ENCODE data around the gene MGAT4A.
"Not testable (repeated sequence)": the region's sequence is repeated elsewhere in the genome, so short reads cannot be mapped to it uniquely, and the experiment has no call there.

Gene MGAT4A

GRCh38 chr2:98759827-98760625 lies 29.1 kb upstream of the MGAT4A start:
- DNase-seq (ENCODE audit: low spot score) = no peak

GRCh38 chr2:98759338-98759737 lies 28.4 kb upstream of the MGAT4A start:
- DNase-seq (ENCODE audit: low spot score) = no peak

- peak; percentile 63 for DNase-seq (ENCODE audit: low spot score)
These were observed 27.0 kb upstream of the MGAT4A start for GRCh38 chr2:98757904-98758421.

GRCh38 chr2:98753801-98754200 lies 22.9 kb upstream of the MGAT4A start:
- no peak for DNase-seq (ENCODE audit: low spot score)

GRCh38 chr2:98752711-98753110 lies 21.8 kb upstream of the MGAT4A start:
- DNase-seq (ENCODE audit: low spot score) = not testable (repeated sequence)

- no peak for DNase-seq (ENCODE audit: low spot score)
These were observed 20.8 kb upstream of the MGAT4A start for GRCh38 chr2:98751748-98752147.

GRCh38 chr2:98750593-98751282 lies 19.8 kb upstream of the MGAT4A start:
- DNase-seq (ENCODE audit: low spot score) = no peak

GRCh38 chr2:98749066-98749450 lies 18.1 kb upstream of the MGAT4A start:
- DNase-seq (ENCODE audit: low spot score) = no peak

GRCh38 chr2:98748292-98749065 lies 17.5 kb upstream of the MGAT4A start:
- DNase-seq (ENCODE audit: low spot score) = no peak

GRCh38 chr2:98747888-98748287 lies 17.0 kb upstream of the MGAT4A start:
- no peak for DNase-seq (ENCODE audit: low spot score)

GRCh38 chr2:98746426-98746825 lies 15.5 kb upstream of the MGAT4A start:
- no peak for DNase-seq (ENCODE audit: low spot score)

- no peak for DNase-seq (ENCODE audit: low spot score)
These were observed 13.7 kb upstream of the MGAT4A start for GRCh38 chr2:98744595-98744994.

GRCh38 chr2:98743835-98744234 lies 12.9 kb upstream of the MGAT4A start:
- DNase-seq (ENCODE audit: low spot score) = peak; percentile 34

- no peak for DNase-seq (ENCODE audit: low spot score)
These were observed 8.1 kb upstream of the MGAT4A start for GRCh38 chr2:98739020-98739419.

GRCh38 chr2:98738304-98738703 lies 7.4 kb upstream of the MGAT4A start:
- DNase-seq (ENCODE audit: low spot score) = no peak

GRCh38 chr2:98737848-98738247 lies 6.9 kb upstream of the MGAT4A start:
- no peak for DNase-seq (ENCODE audit: low spot score)

- no peak for DNase-seq (ENCODE audit: low spot score)
These were observed 5.5 kb upstream of the MGAT4A start for GRCh38 chr2:98736464-98736889.

- no peak for DNase-seq (ENCODE audit: low spot score)
These were observed 3.9 kb upstream of the MGAT4A start for GRCh38 chr2:98734823-98735260.

- DNase-seq (ENCODE audit: low spot score) = no peak
These were observed 3.2 kb upstream of the MGAT4A start for GRCh38 chr2:98734162-98734561.

GRCh38 chr2:98732430-98733051 lies 1.6 kb upstream of the MGAT4A start:
- DNase-seq (ENCODE audit: low spot score) = no peak

GRCh38 chr2:98731894-98732349 lies 990 bp upstream of the MGAT4A start:
- no peak for DNase-seq (ENCODE audit: low spot score)

- no peak for DNase-seq (ENCODE audit: low spot score)
These were observed 258 bp downstream of the MGAT4A start for GRCh38 chr2:98730707-98731040.
